B cell (primary cell): Measurements from ENCODE around the gene GRM4. TPM values are rescaled to one million over a fixed set of nuclear protein-coding genes. Genes with fewer than 3 reads are reported as not detected.

Experiments
- ATAC-seq: fragments of 200-7000 bp; cut with Tn5 transposase; one replicate; pipeline ENCODE4 v1.10.0; 2021; ENCODE audit warnings: low read depth, mild to moderate bottlenecking, moderate number of reproducible peaks, moderate library complexity
- CTCF ChIA-PET: fragments of 350-600 bp; sonication (Branson Sonifier 250); formaldehyde crosslinking; loops from one replicate; lab custom pipeline; 2021; ENCODE audit warnings: antibody characterized with exemption, inconsistent platforms; lab: Charles Lee
- POLR2A ChIA-PET: fragments of 350-600 bp; sonication (Branson Sonifier 250); formaldehyde crosslinking; loops from one replicate; lab custom pipeline; 2021; ENCODE audit warnings: antibody characterized with exemption; lab: Charles Lee
- DNase-seq: peaks from one replicate; pipeline ENCODE4 v3.0.0; 2013
- H2AFZ ChIP-seq: 2 replicates; pipeline ENCODE4 v1.6.1; 2012; ENCODE audit warnings: mild to moderate bottlenecking, low read depth, low read length; ENCODE audit not compliant: insufficient read depth, poor library complexity, severe bottlenecking
- H3K27ac ChIP-seq, 2 donors: 1 replicate in 1 of 2; 2 replicates in 1 of 2; pipeline ENCODE4 v1.5.1; 2012 to 2013; ENCODE audit warnings: low read length in 2 of 2, mild to moderate bottlenecking in 2 of 2, moderate library complexity in 1 of 2
- H3K27me3 ChIP-seq, 4 experiments: fragments of 200-600 bp in 1 of 4; sonication (generic) in 1 of 4; replicated peaks in 1 of 4; 1 replicate in 2 of 4; 2 replicates in 2 of 4; pipeline versions ENCODE4 v1.6.1 to v1.7.0; 2013 to 2016; ENCODE audit warnings: low read length in 3 of 4, mild to moderate bottlenecking in 2 of 4, mixed read lengths in 1 of 4, moderate library complexity in 1 of 4; ENCODE audit not compliant: insufficient read depth in 4 of 4, control insufficient read depth in 3 of 4; ENCODE audit errors: control extremely low read depth in 1 of 4
- H3K36me3 ChIP-seq, 2 experiments: replicated peaks in 1 of 2; 1 replicate in 1 of 2; 2 replicates in 1 of 2; pipeline versions ENCODE4 v1.6.1 to v1.7.1; 2013; ENCODE audit warnings: low read length in 1 of 2; ENCODE audit not compliant: insufficient read depth in 2 of 2, control insufficient read depth in 1 of 2; ENCODE audit errors: control extremely low read depth in 1 of 2, extremely low read depth in 1 of 2
- H3K4me1 ChIP-seq, 2 donors: fragments of 200-600 bp in 1 of 2; sonication (generic) in 1 of 2; 1 replicate in 1 of 2; 2 replicates in 1 of 2; pipeline versions ENCODE4 v1.5.1 to v1.6.1; 2013 to 2017; ENCODE audit warnings: low read length in 2 of 2; ENCODE audit not compliant: control insufficient read depth in 2 of 2, insufficient read depth in 2 of 2
- H3K4me2 ChIP-seq: replicated peaks from 2 replicates; pipeline ENCODE3; 2012; ENCODE audit warnings: mild to moderate bottlenecking, low read depth, low read length; ENCODE audit not compliant: poor library complexity, severe bottlenecking
- H3K4me3 ChIP-seq, 5 experiments: fragments of 200-600 bp in 1 of 5; sonication (generic) in 1 of 5; 1 replicate in 3 of 5; 2 replicates in 2 of 5; pipeline versions ENCODE4 v1.5.1 to v1.7.0; 2011 to 2016; ENCODE audit warnings: low read length in 4 of 5, mild to moderate bottlenecking in 4 of 5, low read depth in 2 of 5, control low read depth in 1 of 5, moderate library complexity in 1 of 5; ENCODE audit not compliant: insufficient read depth in 1 of 5; ENCODE audit errors: control extremely low read depth in 1 of 5, extremely low read depth in 1 of 5
- H3K79me2 ChIP-seq: fragments of 200-600 bp; sonication (generic); one replicate; pipeline ENCODE4 v1.6.0; 2016; ENCODE audit warnings: low read length; ENCODE audit not compliant: control insufficient read depth, insufficient read depth
- H3K9ac ChIP-seq: fragments of 200-600 bp; sonication (generic); 2 replicates; pipeline ENCODE4 v1.6.1; 2017; ENCODE audit warnings: mild to moderate bottlenecking, low read length, moderate library complexity
- H3K9me3 ChIP-seq, 3 donors: one replicate each; pipeline versions ENCODE4 v1.6.1 to v1.7.1; 2013; ENCODE audit warnings: low read length in 2 of 3; ENCODE audit not compliant: control insufficient read depth in 2 of 3, insufficient read depth in 1 of 3; ENCODE audit errors: control extremely low read depth in 1 of 3
- H4K20me1 ChIP-seq: 2 replicates; pipeline ENCODE4 v1.6.0; 2012; ENCODE audit warnings: mild to moderate bottlenecking, low read length; ENCODE audit not compliant: insufficient read depth, control insufficient read depth, poor library complexity, severe bottlenecking
- H3K27ac Mint-ChIP-seq: one replicate; pipeline ENCODE4 v1.8.0; 2021; ENCODE audit warnings: mixed read lengths
- H3K27me3 Mint-ChIP-seq: one replicate; pipeline ENCODE4 v1.8.0; 2021; ENCODE audit warnings: mixed read lengths
- H3K4me1 Mint-ChIP-seq: one replicate; pipeline ENCODE4 v1.8.0; 2021; ENCODE audit warnings: mixed read lengths
- H3K4me3 Mint-ChIP-seq: one replicate; pipeline ENCODE4 v1.8.0; 2021; ENCODE audit warnings: mixed read lengths
- H3K9me3 Mint-ChIP-seq: one replicate; pipeline ENCODE4 v1.8.0; 2022; ENCODE audit warnings: mixed read lengths; ENCODE audit not compliant: insufficient read depth
- EZH2 ChIP-seq: IDR thresholded peaks from 2 replicates; pipeline ENCODE4 v1.6.1; 2012; ENCODE audit warnings: borderline replicate concordance, low read depth, mild to moderate bottlenecking, moderate library complexity, low read length; ENCODE audit not compliant: insufficient read depth, poor library complexity, severe bottlenecking
- WGBS: methylation state at CpG from one replicate; pipeline ENCODE4 v1.1.5; 2013; ENCODE audit warnings: missing lambda C conversion rate; ENCODE audit not compliant: insufficient coverage; 5-methylcytosine and 5-hydroxymethylcytosine counted together
- intact Hi-C: fragments of 100-400 bp; cut with micrococcal nuclease; formaldehyde crosslinking; loops from one replicate; pipeline ENCODE4 v1.10.0; 2022
- polyA plus RNA-seq: library from polyadenylated mRNA; depleted of rRNA; stranded (reverse); fragments of >200 nt; gene quantifications from 2 replicates; pipeline ENCODE4 v1.2.3, GENCODE V29; 2012
- total RNA-seq, 2 donors: library from RNA; stranded (reverse); fragments of 120-200 nt in 1 of 2; gene quantifications; 1 replicate in 1 of 2; 2 replicates in 1 of 2; pipeline versions ENCODE4 v1.2.3 to v1.2.4, GENCODE V29; 2013 to 2022
- TF ChIP-seq, protein P1 (sequence below): fragments of 200-600 bp; IDR thresholded peaks from one replicate; pipeline ENCODE4 v1.8.0; 2022; ENCODE audit warnings: antibody characterized with exemption, mild to moderate bottlenecking

Gene GRM4
- total and polyA plus RNA-seq, 2 donors (not counting 1 experiment from before 2014, with no cell fraction given), result 0.04 TPM; not detected in 1

DNA sequence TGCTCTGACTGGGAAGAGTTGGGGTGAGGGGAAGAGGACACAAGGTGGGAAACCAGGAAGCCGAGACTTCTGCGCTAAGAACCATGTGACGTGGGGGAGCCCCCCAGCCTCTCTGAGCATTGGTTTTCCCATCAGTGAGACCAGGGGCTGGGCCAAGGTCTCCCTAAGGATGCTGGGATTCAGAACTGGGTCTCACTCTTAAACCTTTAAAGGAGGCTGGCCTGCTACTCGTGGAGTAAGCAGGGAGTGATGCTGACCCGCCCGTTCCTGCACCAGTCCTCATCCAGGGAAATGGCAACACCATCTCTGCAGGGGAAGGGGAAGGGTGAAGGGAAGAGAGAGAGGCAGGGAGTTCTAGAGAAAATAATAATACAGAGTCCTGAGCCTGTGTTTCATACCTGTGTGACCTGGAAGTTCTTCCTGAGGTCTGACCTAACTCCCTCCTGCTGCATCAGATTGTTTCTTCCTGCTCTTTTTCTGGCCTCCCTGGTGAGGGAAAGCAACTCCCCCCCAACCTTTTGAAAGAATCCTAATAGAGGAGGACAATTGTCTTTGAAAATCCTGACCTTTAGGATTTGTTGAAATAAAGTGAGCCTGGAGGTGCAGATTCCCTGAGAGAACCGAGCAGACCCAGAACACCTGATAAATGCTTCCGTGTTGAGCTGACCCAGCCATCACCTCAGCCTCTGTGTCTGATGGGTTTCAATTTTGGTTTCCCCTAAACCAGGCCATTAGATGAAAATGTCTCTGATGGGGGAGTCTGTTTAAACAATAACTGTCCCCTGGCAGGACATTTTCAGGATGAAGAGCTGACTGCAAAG lies 3.0 kb upstream of the GRM4 start:
- Histone ChIP-seq H3K4me1 (peaks cover 20 to 27% of the 10 kb centered on the region in 2 donors), H3K27ac (no peak overlapping the region), H3K9me3 (peaks cover 0 to 10% (median 0%) of the 10 kb centered on the region in 3 donors), H4K20me1 (no peaks in the 10 kb centered on the region), H3K4me3 (no peak overlapping the region), H3K9ac (no peak overlapping the region), H3K4me2 (no peak overlapping the region), H3K79me2 (no peaks in the 10 kb centered on the region), H2AFZ (no peak overlapping the region), H3K36me3 (no peaks in the 10 kb centered on the region), H3K27me3 (peaks cover 0 to 68% (median 20%) of the 10 kb centered on the region in 4 experiments)
- Mint-ChIP-seq H3K9me3 (no peaks in the 10 kb centered on the region), H3K27me3 (peaks cover 58% of the 10 kb centered on the region), H3K4me1 (peaks cover 19% of the 10 kb centered on the region), H3K27ac (no peak overlapping the region), H3K4me3 (no peak overlapping the region)
- ATAC-seq (no peak), DNase-seq (no peak)
- TF ChIP-seq, protein P1, sequence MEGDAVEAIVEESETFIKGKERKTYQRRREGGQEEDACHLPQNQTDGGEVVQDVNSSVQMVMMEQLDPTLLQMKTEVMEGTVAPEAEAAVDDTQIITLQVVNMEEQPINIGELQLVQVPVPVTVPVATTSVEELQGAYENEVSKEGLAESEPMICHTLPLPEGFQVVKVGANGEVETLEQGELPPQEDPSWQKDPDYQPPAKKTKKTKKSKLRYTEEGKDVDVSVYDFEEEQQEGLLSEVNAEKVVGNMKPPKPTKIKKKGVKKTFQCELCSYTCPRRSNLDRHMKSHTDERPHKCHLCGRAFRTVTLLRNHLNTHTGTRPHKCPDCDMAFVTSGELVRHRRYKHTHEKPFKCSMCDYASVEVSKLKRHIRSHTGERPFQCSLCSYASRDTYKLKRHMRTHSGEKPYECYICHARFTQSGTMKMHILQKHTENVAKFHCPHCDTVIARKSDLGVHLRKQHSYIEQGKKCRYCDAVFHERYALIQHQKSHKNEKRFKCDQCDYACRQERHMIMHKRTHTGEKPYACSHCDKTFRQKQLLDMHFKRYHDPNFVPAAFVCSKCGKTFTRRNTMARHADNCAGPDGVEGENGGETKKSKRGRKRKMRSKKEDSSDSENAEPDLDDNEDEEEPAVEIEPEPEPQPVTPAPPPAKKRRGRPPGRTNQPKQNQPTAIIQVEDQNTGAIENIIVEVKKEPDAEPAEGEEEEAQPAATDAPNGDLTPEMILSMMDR, result no peak
- no peak for TF ChIP-seq EZH2
- intact Hi-C loops, result no loop called here
- POLR2A ChIA-PET, result no interaction called here
- WGBS, result 81% methylated on average over 8 of the region's 8 CpGs
- CTCF ChIA-PET, result interaction anchor here (1.9 kb wide), 1 partner anchor 14 kb away, joined by 6 read pairs; no protein-coding TSS in a partner anchor
